HepG2 (cell line): ENCODE measurements around the gene RANBP3. TPM values are rescaled to one million over a fixed set of nuclear protein-coding genes. Genes with fewer than 3 reads are reported as not detected.
A peak's percentile ranks its signal among the peaks of the same experiment; 100 is the strongest.

Experiments used
- AGO1 ChIP-seq: fragments of 200-400 bp; formaldehyde crosslinking; IDR thresholded peaks from 2 replicates; pipeline ENCODE4 v1.6.1; 2017; ENCODE audit warnings: mild to moderate bottlenecking, low read depth, low read length, moderate library complexity; ENCODE audit not compliant: poor library complexity, severe bottlenecking
- ARNT2 ChIP-seq: sonication (generic); formaldehyde crosslinking; IDR thresholded peaks from 2 replicates; pipeline ENCODE4 v1.8.0; 2022; ENCODE audit warnings: mild to moderate bottlenecking, low read depth, missing genetic modification reagents, moderate library complexity
- ATF7-NPFF ChIP-seq: sonication (generic); formaldehyde crosslinking; IDR thresholded peaks from 2 replicates; pipeline ENCODE4 v1.8.1; 2023; ENCODE audit warnings: mild to moderate bottlenecking, low read depth, missing genetic modification reagents, moderate library complexity
- BRD4 ChIP-seq: sonication (generic); formaldehyde crosslinking; IDR thresholded peaks from 2 replicates; pipeline ENCODE4 v1.4.0; 2020; ENCODE audit warnings: missing genetic modification reagents
- CBX5 ChIP-seq: sonication (generic); formaldehyde crosslinking; IDR thresholded peaks from 2 replicates; pipeline ENCODE4 v1.4.0; 2020; ENCODE audit warnings: missing genetic modification reagents, borderline replicate concordance
- GATAD1 ChIP-seq: IDR thresholded peaks from 2 replicates; pipeline ENCODE4 v1.6.1; 2016; ENCODE audit warnings: missing genetic modification reagents, missing compliant biosample characterization
- GMEB2 ChIP-seq: IDR thresholded peaks from 2 replicates; pipeline ENCODE4 v1.6.1; 2016; ENCODE audit warnings: missing biosample characterization, missing genetic modification reagents, low read depth
- GPBP1L1 ChIP-seq: sonication (generic); formaldehyde crosslinking; IDR thresholded peaks from 2 replicates; pipeline ENCODE4 v1.5.0; 2020; ENCODE audit warnings: mild to moderate bottlenecking, missing genetic modification reagents
- HIVEP1 ChIP-seq: sonication (generic); formaldehyde crosslinking; IDR thresholded peaks from 2 replicates; pipeline ENCODE4 v1.4.0; 2020; ENCODE audit warnings: mild to moderate bottlenecking, missing genetic modification reagents
- HNF4A ChIP-seq: sonication (generic); formaldehyde crosslinking; IDR thresholded peaks from 2 replicates; pipeline ENCODE4 v1.4.0; 2020; ENCODE audit warnings: missing genetic modification reagents
- HNRNPUL1 ChIP-seq: fragments of 200-400 bp; formaldehyde crosslinking; IDR thresholded peaks from 2 replicates; pipeline ENCODE4 v1.6.1; 2017; ENCODE audit warnings: low read depth, mild to moderate bottlenecking, low read length, moderate library complexity
- HOXA3 ChIP-seq: sonication (generic); formaldehyde crosslinking; IDR thresholded peaks from 2 replicates; pipeline ENCODE4 v1.5.0; 2020; ENCODE audit warnings: missing genetic modification reagents
- NFYB ChIP-seq: sonication (generic); formaldehyde crosslinking; IDR thresholded peaks from 2 replicates; pipeline ENCODE4 v1.4.0; 2020; ENCODE audit warnings: missing genetic modification reagents
- NR2F1 ChIP-seq, 2 experiments: fragments of 450-650 bp in 1 of 2; formaldehyde crosslinking in 1 of 2; IDR thresholded peaks; 2 replicates each; pipeline versions ENCODE4 v1.5.0 to v1.6.1; 2016 to 2020; ENCODE audit warnings: mild to moderate bottlenecking in 1 of 2, missing compliant biosample characterization in 1 of 2, missing genetic modification reagents in 1 of 2, moderate library complexity in 1 of 2
- PHB2 ChIP-seq: fragments of 450-650 bp; IDR thresholded peaks from 2 replicates; pipeline ENCODE4 v1.6.1; 2018; ENCODE audit not compliant: partially characterized antibody
- SNAI1 ChIP-seq: sonication (generic); formaldehyde crosslinking; IDR thresholded peaks from 2 replicates; pipeline ENCODE4 v1.5.0; 2020; ENCODE audit warnings: mild to moderate bottlenecking, missing genetic modification reagents, borderline replicate concordance
- TRIM24 ChIP-seq: sonication (generic); formaldehyde crosslinking; IDR thresholded peaks from 2 replicates; pipeline ENCODE4 v1.8.0; 2022; ENCODE audit warnings: mild to moderate bottlenecking, missing genetic modification reagents
- USF2 ChIP-seq, 2 experiments: sonication (generic) in 1 of 2; formaldehyde crosslinking in 1 of 2; IDR thresholded peaks; 2 replicates each; pipeline versions ENCODE4 v1.5.1 to v1.6.1; 2011 to 2020; ENCODE audit warnings: borderline replicate concordance in 1 of 2, low read depth in 1 of 2, low read length in 1 of 2, mild to moderate bottlenecking in 1 of 2, missing genetic modification reagents in 1 of 2, moderate library complexity in 1 of 2
- ZNF18 ChIP-seq: sonication (generic); formaldehyde crosslinking; IDR thresholded peaks from 2 replicates; pipeline ENCODE4 v1.8.0; 2022; ENCODE audit warnings: mild to moderate bottlenecking, missing genetic modification reagents; ENCODE audit not compliant: insufficient replicate concordance
- ZNF260 ChIP-seq: sonication (generic); formaldehyde crosslinking; IDR thresholded peaks from 2 replicates; pipeline ENCODE4 v1.4.0; 2020; ENCODE audit warnings: missing genetic modification reagents, low read depth, mild to moderate bottlenecking, borderline replicate concordance
- ZNF629 ChIP-seq: sonication (generic); formaldehyde crosslinking; conservative IDR thresholded peaks from 2 replicates; pipeline ENCODE4 v1.5.0; 2020; ENCODE audit warnings: missing genetic modification reagents
- ZNF841 ChIP-seq: sonication (generic); formaldehyde crosslinking; IDR thresholded peaks from 2 replicates; pipeline ENCODE4 v1.8.1; 2023; ENCODE audit warnings: missing genetic modification reagents, borderline replicate concordance
- polyA plus RNA-seq, 8 experiments: library from polyadenylated mRNA; depleted of rRNA in 3 of 8; stranded (reverse) in 7 of 8; unstranded in 1 of 8; fragments of >200 nt; fragmentation: Illumina TruSeq in 4 of 8; extraction: Trizol in 4 of 8; gene quantifications; 2 replicates each; pipeline versions ENCODE4 v1.2.1 to v1.2.3, GENCODE V29; 2011 to 2016; ENCODE audit warnings: low read depth in 4 of 8, missing spikeins in 1 of 8, mixed read lengths in 1 of 8; ENCODE audit not compliant: insufficient read depth in 1 of 8
- total RNA-seq, 5 experiments: library from RNA; depleted of rRNA; stranded (reverse); fragments of >200 nt; fragmentation: Illumina TruSeq; extraction: Trizol; gene quantifications; 2 replicates each; pipeline ENCODE4 v1.2.3, GENCODE V29; 2016; ENCODE audit warnings: low read depth in 1 of 5

The RANBP3 gene
- total and polyA plus RNA-seq, 2 of the 13 experiments (the other 11 are each of a cell fraction or from before 2014, with no cell fraction given) = 39.5 to 149 TPM

- TF ChIP-seq GMEB2 (CRISPR knock-in tag) (no peak), GATAD1 (peak; percentile 49; the same call in 1 of the 2 replicates), TRIM24 (CRISPR knock-in tag) (no peak), HNF4A (CRISPR knock-in tag) (peak; percentile 28; the same call in 1 of the 2 replicates), ZNF18 (no peak), HIVEP1 (CRISPR knock-in tag) (peak; percentile 72), ZNF260 (no peak), PHB2 (no peak), CBX5 (CRISPR knock-in tag) (no peak; the same call in 1 of the 2 replicates), SNAI1 (CRISPR knock-in tag) (0 out of 2 replicates have a peak, but pooled peaks have one; percentile 53), BRD4 (CRISPR knock-in tag) (no peak), ZNF841 (CRISPR knock-in tag) (no peak), NFYB (CRISPR knock-in tag) (no peak), HOXA3 (CRISPR knock-in tag) (0 out of 2 replicates have a peak, but pooled peaks have one; percentile 70), ZNF629 (CRISPR knock-in tag) (no peak), GPBP1L1 (CRISPR knock-in tag) (no peak), AGO1 (peak; percentile 97), USF2 (IDR thresholded peaks at IDR 0.05; ENCODE audit: low read depth, low read length) (no peak), USF2 (CRISPR knock-in tag; IDR thresholded peaks at IDR 0.05; ENCODE audit: borderline replicate concordance) (no peak), ATF7-NPFF (CRISPR knock-in tag) (peak; percentile 55; the same call in 1 of the 2 replicates), ARNT2 (CRISPR knock-in tag) (peak; percentile 68; the same call in 1 of the 2 replicates), NR2F1 (CRISPR knock-in tag; IDR thresholded peaks at IDR 0.05) (no peak), HNRNPUL1 (no peak)
Observed at GRCh38 chr19:5891938-5892771, 85.8 kb downstream of the RANBP3 start (continued).
